Right lobe of liver (tissue), 6 donors: ENCODE measurements around the gene SPATA24. TPM values are rescaled to one million over a fixed set of nuclear protein-coding genes. Genes with fewer than 3 reads are reported as not detected.
"Not testable (repeated sequence)": the region's sequence is repeated elsewhere in the genome, so short reads cannot be mapped to it uniquely, and the experiment has no call there.

Source experiments
- ATAC-seq, 4 donors: fragments of 200-7000 bp; cut with Tn5 transposase; one replicate each; pipeline ENCODE4 v1.9.1; 2020; ENCODE audit warnings: mild to moderate bottlenecking in 4 of 4, moderate library complexity in 4 of 4
- DNase-seq, 3 donors: peaks; one replicate each; pipeline ENCODE4 v3.0.0-alpha.2; 2020
- H3K27ac ChIP-seq, 3 donors: fragments of 200-600 bp; one replicate each; pipeline ENCODE4 v1.8.0; 2022
- H3K27me3 ChIP-seq, 2 donors: fragments of 200-600 bp; one replicate each; pipeline ENCODE4 v1.8.0; 2022
- H3K36me3 ChIP-seq, 4 donors: fragments of 200-600 bp; sonication (generic) in 1 of 4; one replicate each; pipeline versions ENCODE4 v1.5.1 to v1.8.0; 2017 to 2022; ENCODE audit warnings: control low read depth in 1 of 4
- H3K4me1 ChIP-seq, 4 donors: fragments of 200-600 bp; sonication (generic) in 1 of 4; one replicate each; pipeline versions ENCODE4 v1.5.1 to v1.8.0; 2017 to 2022; ENCODE audit warnings: control low read depth in 1 of 4
- H3K4me3 ChIP-seq, 3 donors: fragments of 200-600 bp; one replicate each; pipeline ENCODE4 v1.8.0; 2022
- H3K9me3 ChIP-seq, 4 donors: fragments of 200-600 bp; sonication (generic) in 1 of 4; one replicate each; pipeline versions ENCODE4 v1.5.1 to v1.8.0; 2017 to 2022; ENCODE audit warnings: control low read depth in 1 of 4
- CTCF ChIP-seq, 4 donors: fragments of 200-600 bp in 3 of 4; fragments of 450-650 bp in 1 of 4; IDR thresholded peaks; one replicate each; pipeline versions ENCODE4 v1.5.1 to v1.8.0; 2016 to 2022; ENCODE audit warnings: antibody characterized with exemption in 4 of 4, mild to moderate bottlenecking in 2 of 4
- POLR2A ChIP-seq: fragments of 450-650 bp; IDR thresholded peaks from one replicate; pipeline ENCODE4 v1.6.1; 2017; ENCODE audit warnings: antibody characterized with exemption, mild to moderate bottlenecking
- WGBS: methylation state at CpG from one replicate; pipeline ENCODE4 v1.1.6; 2018; ENCODE audit warnings: low coverage, low lambda C conversion rate; ENCODE audit not compliant: insufficient coverage; ENCODE audit errors: missing lambda C conversion rate; 5-methylcytosine and 5-hydroxymethylcytosine counted together
- intact Hi-C, 2 donors: fragments of 100-400 bp; cut with DNase I; formaldehyde crosslinking; loops; one replicate each; pipeline versions ENCODE4 v1.11.2 to v1.14.1; 2022
- total RNA-seq, 6 experiments: library from RNA; depleted of rRNA in 2 of 6; stranded (reverse); fragments of >200 nt in 2 of 6; fragmentation: NEBNext Ultra II Directional in 3 of 6; extraction: Animal tissue kit (Norgen Biotek cat#: 25700) in 3 of 6; gene quantifications; one replicate each; pipeline versions ENCODE4 v1.1.0 to v1.2.4, GENCODE V29; 2016 to 2023
- donor health status: DM: no; HTN: yes; CAD: no.
- donor health status: DM: no; HTN: no; CAD: no.
- donor health status: DM: no; HTN: no; CAD: no.
- donor health status: DM: no; HTN: yes; CAD: no.
- donor health status: DM: no; HTN: yes; CAD: no.

Gene SPATA24
- total RNA-seq, 6 experiments from 2014 or later = 1.5 to 4.0 (median 2.6) TPM

- H3K36me3 ChIP-seq = peaks cover 0 to 61% (median 22%) of the 10 kb centered on the region in 4 donors
- no peak for DNase-seq
- intact Hi-C loops = no loop called here
- ATAC-seq = no peak
- H3K4me1 ChIP-seq = no peaks in the 10 kb centered on the region
- H3K27ac ChIP-seq = no peak overlapping the region
- no peaks in the 10 kb centered on the region for H3K9me3 ChIP-seq
- H3K4me3 ChIP-seq = no peak overlapping the region
- TF ChIP-seq CTCF (IDR thresholded peaks at IDR 0.05) = no peak
- TF ChIP-seq POLR2A = no peak
- 36% methylated on average over 2 of the region's 2 CpGs for WGBS
- no peaks in the 10 kb centered on the region for H3K27me3 ChIP-seq
These were observed 39.4 kb downstream of the SPATA24 start for GRCh38 chr5:139364466-139364865.

DNA sequence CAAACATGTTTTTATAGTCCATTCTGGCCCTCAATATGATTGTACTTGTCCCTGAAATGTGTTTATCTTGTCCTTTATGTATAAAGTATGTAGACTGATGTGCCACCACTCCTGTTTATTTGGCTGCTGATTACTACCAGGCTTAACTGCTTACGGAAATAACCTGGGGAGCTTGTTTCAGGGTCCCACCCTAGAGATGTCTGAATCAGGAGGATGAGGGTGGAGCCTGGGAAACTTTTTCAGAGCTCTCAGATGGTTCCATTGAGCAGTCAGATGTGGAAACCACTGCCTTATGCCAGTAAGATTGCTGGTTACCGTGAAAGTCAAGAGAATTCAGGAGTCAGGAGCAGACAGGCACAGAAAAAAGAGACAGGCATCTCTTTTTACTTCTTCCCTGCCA is 40.0 kb downstream of the SPATA24 start:
- ATAC-seq (no peak), DNase-seq (no peak)
- Histone ChIP-seq H3K36me3 (peaks cover 0 to 58% (median 21%) of the 10 kb centered on the region in 4 donors), H3K4me1 (no peaks in the 10 kb centered on the region), H3K27me3 (no peaks in the 10 kb centered on the region), H3K9me3 (no peaks in the 10 kb centered on the region), H3K4me3 (no peak overlapping the region), H3K27ac (no peak overlapping the region)
- 45% methylated on average over 1 of the region's 2 CpGs for WGBS
- intact Hi-C loops = no loop called here
- TF ChIP-seq POLR2A (no peak), CTCF (IDR thresholded peaks at IDR 0.05) (no peak)

DNA sequence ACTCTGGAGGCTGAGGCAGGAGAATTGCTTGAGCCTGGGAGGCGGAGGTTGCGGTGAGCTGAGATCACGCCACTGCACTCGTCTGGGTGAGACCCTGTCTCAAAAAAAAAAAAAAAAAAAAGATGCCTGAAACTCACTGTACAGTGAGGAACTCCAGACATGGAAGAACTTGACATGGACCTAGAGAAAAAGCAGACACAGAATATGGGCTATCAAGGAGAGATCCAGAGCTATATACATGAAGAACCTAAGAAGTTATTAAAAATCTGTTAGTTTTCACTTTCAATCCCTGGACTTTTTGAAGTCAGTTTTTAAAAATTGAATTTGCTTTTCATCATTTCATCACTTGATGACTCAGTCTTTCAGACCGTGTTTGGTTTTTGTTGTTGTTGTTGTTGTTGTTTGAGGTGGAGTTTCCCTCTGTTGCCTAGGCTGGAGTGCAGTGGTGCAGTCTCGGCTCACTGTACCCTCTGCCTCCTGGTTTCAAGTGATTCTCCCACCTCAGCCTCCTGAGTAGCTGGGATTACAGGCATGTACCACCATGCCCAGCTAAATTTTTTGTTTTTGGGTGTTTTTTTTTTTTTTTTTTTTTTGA is 42.0 kb downstream of the SPATA24 start:
- 76% methylated on average over 4 of the region's 6 CpGs for WGBS
- peaks cover 0 to 40% (median 18%) of the 10 kb centered on the region in 4 donors for H3K36me3 ChIP-seq
- ATAC-seq = no peak
- DNase-seq = peak in 1 of 3 donors; percentile 15
- no peak overlapping the region for H3K4me3 ChIP-seq
- H3K27ac ChIP-seq = no peak overlapping the region
- H3K4me1 ChIP-seq = no peaks in the 10 kb centered on the region
- no peaks in the 10 kb centered on the region for H3K9me3 ChIP-seq
- TF ChIP-seq CTCF (IDR thresholded peaks at IDR 0.05) = no peak
- no peak for TF ChIP-seq POLR2A
- no peaks in the 10 kb centered on the region for H3K27me3 ChIP-seq
- intact Hi-C loops = no loop called here

GRCh38 chr5:139360384-139360783 is 43.5 kb downstream of the SPATA24 start:
- WGBS = 100% methylated on average over 2 of the region's 4 CpGs
- H3K9me3 ChIP-seq = no peaks in the 10 kb centered on the region
- ATAC-seq = no peak
- H3K27me3 ChIP-seq = no peaks in the 10 kb centered on the region
- H3K4me1 ChIP-seq = no peaks in the 10 kb centered on the region
- H3K4me3 ChIP-seq = no peak overlapping the region
- TF ChIP-seq POLR2A (no peak), CTCF (IDR thresholded peaks at IDR 0.05) (no peak)
- H3K27ac ChIP-seq = no peak overlapping the region
- H3K36me3 ChIP-seq = peaks cover 0 to 24% (median 10%) of the 10 kb centered on the region in 4 donors
- peak in 1 of 3 donors; percentile 15 for DNase-seq
- intact Hi-C loops = no loop called here

- no peak for ATAC-seq
These were observed 45.8 kb downstream of the SPATA24 start for GRCh38 chr5:139358064-139358463.

GRCh38 chr5:139355900-139356299 is 48.0 kb downstream of the SPATA24 start:
- DNase-seq, H3K9me3 ChIP-seq, H3K4me3 ChIP-seq, H3K27me3 ChIP-seq, ATAC-seq, intact Hi-C loops, H3K36me3 ChIP-seq, H3K27ac ChIP-seq, H3K4me1 ChIP-seq: not testable (repeated sequence)
- WGBS = 94% methylated on average over 8 of the region's 8 CpGs

More at GRCh38 chr5:139358064-139358463, 45.8 kb downstream of the SPATA24 start:
- TF ChIP-seq CTCF (IDR thresholded peaks at IDR 0.05) = no peak
- TF ChIP-seq POLR2A = no peak
- Histone ChIP-seq H3K27me3 (no peaks in the 10 kb centered on the region), H3K4me1 (no peaks in the 10 kb centered on the region), H3K9me3 (no peaks in the 10 kb centered on the region), H3K36me3 (peaks cover 0 to under 1% (median 0%) of the 10 kb centered on the region in 4 donors), H3K27ac (no peak overlapping the region), H3K4me3 (no peak overlapping the region)
- intact Hi-C loops = no loop called here
- DNase-seq = no peak
